Activated CD4-positive, alpha-beta T cell treated with anti-CD3 and anti-CD28 coated beads for 1 hour (primary cell): Measurements from ENCODE around the gene TCEA3.

Experiments used
- DNase-seq: peaks from one replicate; pipeline ENCODE4 v3.0.0-alpha.2; 2020

The TCEA3 gene

DNA sequence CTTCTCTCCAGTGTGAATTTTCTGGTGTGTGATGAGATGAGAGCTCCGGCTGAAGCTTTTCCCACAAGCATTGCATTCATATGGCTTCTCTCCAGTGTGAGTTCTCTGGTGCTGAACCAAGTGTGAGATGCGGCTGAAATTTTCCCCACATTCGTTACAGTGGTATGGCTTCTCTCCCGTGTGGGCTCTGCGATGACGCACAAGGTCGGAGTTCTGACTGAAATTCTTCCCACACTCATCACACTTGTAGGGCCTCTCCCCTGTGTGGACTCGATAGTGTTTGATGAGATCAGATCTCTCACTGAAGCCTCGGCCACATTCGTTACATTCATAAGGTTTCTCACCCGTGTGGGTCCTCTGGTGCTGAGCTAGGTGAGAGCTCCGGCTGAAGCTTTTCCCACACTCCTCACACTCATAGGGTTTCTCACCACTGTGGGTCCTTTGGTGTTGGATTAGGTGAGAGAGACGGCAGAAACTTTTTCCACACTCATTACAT, 62.3 kb downstream of the TCEA3 start:
- DNase-seq: no peak

- no peak for DNase-seq
Measured at GRCh38 chr1:23358310-23358875, 66.2 kb downstream of the TCEA3 start.

- no peak for DNase-seq
Measured at GRCh38 chr1:23357138-23357908, 67.2 kb downstream of the TCEA3 start.

DNA sequence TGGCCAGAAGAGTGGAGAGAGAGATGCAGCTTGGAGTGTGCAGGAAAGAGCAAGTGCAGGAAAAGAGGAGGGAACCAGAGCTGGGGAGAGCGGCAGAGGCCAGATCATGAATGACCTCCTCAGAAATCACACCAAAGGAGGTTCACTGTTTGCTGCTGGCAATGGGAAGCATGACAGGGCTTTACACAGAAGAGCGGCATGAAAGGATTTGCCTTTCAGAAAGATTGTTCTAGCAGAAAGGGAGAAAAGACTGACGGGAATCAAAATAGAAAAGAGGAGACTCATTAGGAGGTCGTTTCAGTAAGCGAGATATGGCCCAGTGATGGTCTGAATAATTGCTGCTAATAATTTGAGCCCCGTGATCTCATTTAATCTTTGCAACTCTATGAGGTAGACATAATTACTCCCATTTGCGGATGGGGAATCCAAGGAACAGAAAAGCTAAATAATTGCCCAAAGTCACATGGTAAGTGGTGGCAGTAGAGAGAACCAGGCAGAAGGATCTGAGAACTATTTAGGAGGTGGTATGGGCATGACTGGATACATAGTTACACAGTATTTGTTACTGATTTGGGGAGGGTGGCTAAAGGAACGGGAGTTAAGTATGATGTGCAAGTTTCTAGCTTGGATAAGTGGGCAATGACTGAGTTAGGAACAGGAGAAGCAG, 67.9 kb downstream of the TCEA3 start:
- no peak for DNase-seq

DNA sequence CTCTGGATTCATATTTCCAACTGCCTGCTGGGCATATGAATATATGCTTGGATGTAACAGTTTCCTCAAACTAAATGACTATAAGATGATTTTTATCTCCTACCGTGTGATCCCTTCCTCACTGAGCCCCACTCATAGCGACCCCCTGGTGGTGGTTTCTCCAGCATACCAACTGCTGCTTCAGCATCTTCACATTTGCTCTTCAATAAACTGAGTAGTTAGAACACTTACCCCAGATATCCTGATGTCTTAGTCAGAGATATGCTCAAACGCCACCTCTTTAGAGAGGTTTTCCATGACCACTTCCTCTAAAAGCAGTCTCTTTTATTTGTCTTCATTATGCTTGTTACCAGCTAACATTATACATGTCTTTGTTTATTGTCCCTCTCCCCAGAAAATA, 70.3 kb downstream of the TCEA3 start:
- no peak for DNase-seq

GRCh38 chr1:23352096-23352695, 72.4 kb downstream of the TCEA3 start:
- no peak for DNase-seq

GRCh38 chr1:23345920-23346319, 78.6 kb downstream of the TCEA3 start:
- no peak for DNase-seq

- no peak for DNase-seq
Measured at GRCh38 chr1:23344987-23345472, 79.5 kb downstream of the TCEA3 start.

DNA sequence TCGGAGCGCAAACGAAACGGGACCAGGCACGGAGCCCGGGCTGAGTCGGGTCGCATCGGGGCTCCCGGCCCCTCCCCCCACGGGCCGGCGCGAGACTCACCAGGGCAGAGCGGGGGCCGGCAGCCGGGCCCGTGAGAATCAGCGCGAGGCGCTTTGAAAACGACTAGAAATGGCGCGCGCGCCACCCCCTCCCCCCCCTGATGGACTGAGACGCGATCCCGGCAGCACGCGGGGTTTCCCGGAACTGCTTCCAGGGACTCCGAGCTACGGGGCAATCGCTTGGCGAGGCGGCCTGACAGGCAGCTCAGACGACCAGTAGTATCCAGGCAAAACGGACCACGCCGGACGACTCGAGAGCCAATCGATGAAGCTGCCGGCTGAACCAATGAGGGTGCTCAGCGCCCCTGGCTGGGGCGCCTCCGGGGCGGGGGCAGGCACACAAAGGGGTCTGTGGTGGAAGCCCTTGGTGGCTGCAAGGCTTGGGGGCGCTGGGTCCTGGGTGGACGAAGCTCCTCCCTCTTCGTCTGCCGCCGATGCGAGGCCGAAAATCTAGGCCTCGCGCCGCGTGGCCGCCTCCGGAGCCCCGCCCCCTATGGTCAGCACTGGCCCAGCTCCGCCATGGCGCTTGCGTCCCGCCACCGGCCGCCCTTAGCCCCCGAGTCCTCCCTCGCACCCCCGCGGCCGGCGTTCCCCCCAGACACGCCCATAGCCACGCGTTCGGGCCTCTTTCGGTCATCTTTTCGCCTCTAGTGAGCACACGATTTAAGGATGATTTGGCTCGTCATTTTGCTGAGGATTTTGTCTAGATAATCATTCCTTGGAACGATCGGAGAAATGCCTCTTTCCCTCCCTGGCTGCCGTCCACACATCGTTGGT, 80.2 kb downstream of the TCEA3 start, which contains the start of gene HNRNPR:
HNRNPR (minus strand) TSS at position 174 of the 876 bp plus-strand sequence. CDS start 3,276 bp downstream, outside the sequence.
- peak; percentile 98 for DNase-seq

DNA sequence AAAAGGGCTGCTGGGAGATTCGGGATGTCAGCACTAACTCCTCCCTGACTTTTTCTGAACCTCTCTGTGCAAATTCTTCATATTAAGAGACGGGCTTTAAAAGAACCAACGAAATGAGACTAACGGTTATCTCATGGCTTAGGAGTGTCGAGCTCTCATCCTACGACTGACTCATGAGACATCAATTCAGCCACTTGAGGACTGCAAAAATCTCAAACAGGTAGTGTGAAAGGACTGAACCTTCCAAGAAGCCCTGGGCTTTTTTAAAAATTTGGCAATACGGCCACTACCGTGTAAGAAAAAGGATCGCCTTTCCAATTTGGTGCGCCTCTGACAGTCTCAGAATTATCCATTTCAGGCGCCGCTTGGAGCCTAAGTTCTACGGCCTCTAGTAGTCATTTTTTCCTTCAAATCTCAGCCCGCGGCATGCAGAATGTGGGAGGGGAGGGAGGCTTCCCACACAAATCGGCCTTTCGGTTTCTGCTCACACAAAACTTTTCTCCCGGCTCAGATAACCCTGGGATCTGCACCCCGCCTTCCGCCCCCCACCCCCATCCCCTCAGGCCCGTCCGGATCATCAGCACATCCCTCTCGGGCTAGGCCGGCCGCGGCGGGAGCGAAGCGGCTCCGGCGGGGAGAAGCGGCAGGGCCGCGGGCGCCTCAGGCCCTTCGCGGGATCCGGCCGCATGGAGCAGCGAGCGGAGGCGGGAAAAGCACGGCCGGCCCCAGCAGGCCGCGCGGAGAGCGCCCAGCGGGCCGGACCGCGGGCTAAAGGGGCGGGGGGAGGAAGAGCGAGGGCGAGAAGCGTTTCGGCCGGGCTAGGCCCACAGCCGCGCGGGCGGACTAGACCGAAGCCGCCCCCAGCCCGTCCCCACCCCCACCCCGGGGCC, 81.1 kb downstream of the TCEA3 start:
- peak; percentile 22 for DNase-seq

GRCh38 chr1:23341931-23342692, 82.4 kb downstream of the TCEA3 start:
- no peak for DNase-seq

DNA sequence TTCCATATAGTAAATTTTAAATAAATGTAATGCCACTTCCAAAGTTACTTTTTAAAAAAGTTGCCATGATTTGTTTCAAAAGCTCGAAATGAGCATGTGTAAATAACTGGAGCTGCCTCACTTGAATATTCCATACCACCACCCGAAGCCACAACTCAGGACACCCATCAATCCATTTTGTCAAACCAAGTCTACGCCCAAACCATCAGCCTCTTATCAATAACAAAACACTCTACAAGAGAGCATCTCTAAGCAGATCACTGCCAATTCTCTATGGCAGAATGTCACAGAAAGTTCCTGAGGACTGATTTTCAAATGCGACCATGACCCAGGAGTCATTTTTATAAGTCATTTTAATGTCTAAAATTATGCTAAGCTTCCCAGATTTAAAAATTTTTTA, 84.9 kb downstream of the TCEA3 start:
- DNase-seq: no peak

- no peak for DNase-seq
Measured at GRCh38 chr1:23337869-23338268, 86.7 kb downstream of the TCEA3 start.

GRCh38 chr1:23331713-23332112, 92.8 kb downstream of the TCEA3 start:
- DNase-seq: no peak
